ENCODE data around the gene BAHCC1. TPM values are rescaled to one million over a fixed set of nuclear protein-coding genes. Genes with fewer than 3 reads are reported as not detected.

Gene BAHCC1
- total and polyA plus RNA-seq, 2 donors from 2014 or later: 2.6 to 20.5 TPM

DNA sequence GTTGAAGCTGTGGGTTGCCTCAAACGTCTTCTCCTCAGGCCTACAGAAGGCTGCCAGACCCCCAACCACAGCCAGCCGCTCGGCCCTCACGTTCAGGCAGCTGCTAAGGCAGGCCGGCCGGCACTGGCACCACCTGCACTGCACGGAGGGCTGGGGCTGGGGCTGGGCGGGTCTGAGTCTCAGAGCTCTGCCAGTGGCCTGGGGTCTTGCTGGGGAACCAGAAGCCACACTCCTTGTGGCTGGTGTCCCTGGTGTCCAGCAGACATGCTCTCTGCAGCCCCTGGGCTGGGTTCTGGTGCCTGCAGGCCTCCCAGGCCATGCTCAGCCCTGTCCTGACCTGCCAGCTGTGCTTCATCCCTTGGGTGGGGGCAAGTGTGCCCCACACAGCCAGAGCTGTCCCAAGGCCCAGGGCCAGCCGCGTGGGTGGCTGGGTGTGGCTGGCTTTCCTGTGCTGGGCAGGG, 42.0 kb downstream of the BAHCC1 start:
- DNase-seq: no peak

GRCh38 chr17:81438007-81438659, 42.9 kb downstream of the BAHCC1 start:
- Histone ChIP-seq H3K9me3 (ENCODE audit: control insufficient read depth in 2 of 3, insufficient read depth in 1 of 3, low read length in 3 of 3) (no peaks in the 10 kb centered on the region), H3K36me3 (ENCODE audit: control insufficient read depth in 2 of 3, insufficient read depth in 3 of 3, low read length in 3 of 3) (no peaks in the 10 kb centered on the region), H3K4me1 (ENCODE audit: control insufficient read depth in 2 of 3, insufficient read depth in 2 of 3, low read depth in 1 of 3, low read length in 3 of 3) (peaks cover 0 to 13% (median 6%) of the 10 kb centered on the region in 3 donors), H3K27ac (ENCODE audit: low read depth in 2 of 2, low read length in 2 of 2) (no peak overlapping the region), H3K9ac (ENCODE audit: low read length in 3 of 3) (no peak overlapping the region), H3K27me3 (ENCODE audit: control insufficient read depth, insufficient read depth, low read length) (no peaks in the 10 kb centered on the region), H3K4me3 (ENCODE audit: low read length in 3 of 3) (no peak overlapping the region)
- intact Hi-C loops (cut with DNase I): no loop called here
- no peak for TF ChIP-seq CTCF (IDR thresholded peaks at IDR 0.05; ENCODE audit: borderline replicate concordance, extremely low read depth, insufficient read depth)
- no peak for DNase-seq
- FAIRE-seq: no peak

More for the DNA sequence above, 42.0 kb downstream of the BAHCC1 start:
- intact Hi-C loops (cut with DNase I): no loop called here
- Histone ChIP-seq H3K9ac (ENCODE audit: low read length in 3 of 3) (no peak overlapping the region), H3K4me1 (ENCODE audit: control insufficient read depth in 2 of 3, insufficient read depth in 2 of 3, low read depth in 1 of 3, low read length in 3 of 3) (peaks cover 0 to 14% (median 6%) of the 10 kb centered on the region in 3 donors), H3K27me3 (ENCODE audit: control insufficient read depth, insufficient read depth, low read length) (no peaks in the 10 kb centered on the region), H3K4me3 (ENCODE audit: low read length in 3 of 3) (no peak overlapping the region), H3K9me3 (ENCODE audit: control insufficient read depth in 2 of 3, insufficient read depth in 1 of 3, low read length in 3 of 3) (no peaks in the 10 kb centered on the region), H3K36me3 (ENCODE audit: control insufficient read depth in 2 of 3, insufficient read depth in 3 of 3, low read length in 3 of 3) (no peaks in the 10 kb centered on the region), H3K27ac (ENCODE audit: low read depth in 2 of 2, low read length in 2 of 2) (no peak overlapping the region)
- no peak for FAIRE-seq
- TF ChIP-seq CTCF (IDR thresholded peaks at IDR 0.05; ENCODE audit: borderline replicate concordance, extremely low read depth, insufficient read depth): no peak

DNA sequence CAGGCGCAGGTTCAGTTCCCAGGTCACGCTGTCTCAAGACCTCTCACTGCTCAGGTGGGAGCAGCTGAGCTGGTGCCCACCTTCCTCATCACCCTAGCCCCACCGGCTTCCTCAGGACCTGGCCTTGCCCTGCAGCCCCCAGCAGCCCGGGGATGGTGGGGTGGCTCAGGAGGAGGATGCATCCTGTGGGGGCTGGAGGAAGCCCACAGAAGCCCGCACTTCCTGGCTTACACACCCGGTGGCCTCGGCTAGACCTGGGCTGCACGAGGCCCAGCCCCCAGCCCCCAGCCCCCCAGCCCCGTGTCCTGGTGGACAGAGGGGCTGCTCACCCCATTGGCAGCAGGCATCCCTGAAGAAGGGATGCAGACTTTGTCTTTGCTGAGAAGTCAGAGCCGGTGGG, 43.4 kb downstream of the BAHCC1 start:
- H3K9me3 ChIP-seq (ENCODE audit: control insufficient read depth in 2 of 3, insufficient read depth in 1 of 3, low read length in 3 of 3): no peaks in the 10 kb centered on the region

More for the DNA sequence above, 43.4 kb downstream of the BAHCC1 start:
- Histone ChIP-seq H3K9ac (ENCODE audit: low read length in 3 of 3) (no peak overlapping the region), H3K27me3 (ENCODE audit: control insufficient read depth, insufficient read depth, low read length) (no peaks in the 10 kb centered on the region), H3K4me3 (ENCODE audit: low read length in 3 of 3) (no peak overlapping the region), H3K4me1 (ENCODE audit: control insufficient read depth in 2 of 3, insufficient read depth in 2 of 3, low read depth in 1 of 3, low read length in 3 of 3) (peaks cover 0 to 11% (median 6%) of the 10 kb centered on the region in 3 donors), H3K36me3 (ENCODE audit: control insufficient read depth in 2 of 3, insufficient read depth in 3 of 3, low read length in 3 of 3) (no peaks in the 10 kb centered on the region), H3K27ac (ENCODE audit: low read depth in 2 of 2, low read length in 2 of 2) (no peak overlapping the region)
- FAIRE-seq (no peak), DNase-seq (no peak)
- intact Hi-C loops (cut with DNase I): no loop called here
- TF ChIP-seq CTCF (IDR thresholded peaks at IDR 0.05; ENCODE audit: borderline replicate concordance, extremely low read depth, insufficient read depth): no peak
